ENCODE results near the gene ZNF280A. TPM values are rescaled to one million over a fixed set of nuclear protein-coding genes. Genes with fewer than 3 reads are reported as not detected.

Gene ZNF280A
- total and polyA plus RNA-seq, 9 donors: 0.10 to 0.17 TPM; not detected in 7

DNA sequence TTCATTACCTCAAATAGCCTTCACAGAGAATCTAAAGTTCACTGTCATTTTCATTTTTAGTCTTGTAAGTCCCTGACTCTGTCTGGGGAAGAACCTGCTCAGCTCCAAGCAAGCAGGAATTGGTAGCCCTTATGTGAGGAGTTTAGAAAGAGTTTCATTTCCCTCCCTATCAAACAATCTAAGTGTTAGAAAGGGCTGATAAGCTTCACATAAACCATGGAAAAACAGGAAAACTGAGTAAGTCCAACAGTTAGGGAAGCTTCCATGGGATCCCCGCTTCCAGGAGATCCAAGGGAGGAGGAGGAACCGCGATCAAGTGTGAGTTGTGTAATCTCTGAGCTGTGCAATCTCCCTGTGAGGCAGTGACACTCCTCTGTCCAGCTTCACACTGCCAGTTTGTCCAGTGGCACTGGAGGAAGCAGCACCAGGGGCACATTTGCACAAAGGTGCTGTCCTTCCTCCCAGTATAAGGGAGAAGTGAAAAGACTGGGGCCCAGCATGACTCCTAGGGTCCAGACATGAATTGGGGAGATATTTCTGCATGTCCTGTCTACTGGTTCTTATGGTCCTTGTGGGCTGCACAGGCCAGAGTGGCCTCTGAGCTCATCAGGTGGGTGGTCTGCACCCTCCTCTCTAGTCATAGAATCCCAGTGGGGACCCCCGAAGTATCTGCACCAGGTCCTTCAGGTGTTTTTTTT is 34.7 kb upstream of the ZNF280A start:
- H3K27me3 ChIP-seq: no peaks in the 10 kb centered on the region
- no peaks in the 10 kb centered on the region for H3K36me3 ChIP-seq
- no peak for DNase-seq
- intact Hi-C loops (cut with DNase I): no loop called here
- H3K4me3 ChIP-seq: no peak overlapping the region
- H3K9me3 ChIP-seq: no peaks in the 10 kb centered on the region
- no peaks in the 10 kb centered on the region for H3K4me1 ChIP-seq (ENCODE audit: insufficient read depth)
- TF ChIP-seq EP300 (IDR thresholded peaks at IDR 0.05) (no peak), POLR2A (IDR thresholded peaks at IDR 0.05) (no peak)
- TF ChIP-seq, protein P1, sequence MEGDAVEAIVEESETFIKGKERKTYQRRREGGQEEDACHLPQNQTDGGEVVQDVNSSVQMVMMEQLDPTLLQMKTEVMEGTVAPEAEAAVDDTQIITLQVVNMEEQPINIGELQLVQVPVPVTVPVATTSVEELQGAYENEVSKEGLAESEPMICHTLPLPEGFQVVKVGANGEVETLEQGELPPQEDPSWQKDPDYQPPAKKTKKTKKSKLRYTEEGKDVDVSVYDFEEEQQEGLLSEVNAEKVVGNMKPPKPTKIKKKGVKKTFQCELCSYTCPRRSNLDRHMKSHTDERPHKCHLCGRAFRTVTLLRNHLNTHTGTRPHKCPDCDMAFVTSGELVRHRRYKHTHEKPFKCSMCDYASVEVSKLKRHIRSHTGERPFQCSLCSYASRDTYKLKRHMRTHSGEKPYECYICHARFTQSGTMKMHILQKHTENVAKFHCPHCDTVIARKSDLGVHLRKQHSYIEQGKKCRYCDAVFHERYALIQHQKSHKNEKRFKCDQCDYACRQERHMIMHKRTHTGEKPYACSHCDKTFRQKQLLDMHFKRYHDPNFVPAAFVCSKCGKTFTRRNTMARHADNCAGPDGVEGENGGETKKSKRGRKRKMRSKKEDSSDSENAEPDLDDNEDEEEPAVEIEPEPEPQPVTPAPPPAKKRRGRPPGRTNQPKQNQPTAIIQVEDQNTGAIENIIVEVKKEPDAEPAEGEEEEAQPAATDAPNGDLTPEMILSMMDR (IDR thresholded peaks at IDR 0.05): no peak
- H3K27ac ChIP-seq: no peak overlapping the region
- WGBS, 3 donors: 81 to 88% (median 85%) methylated on average over 4 of the region's 4 CpGs

GRCh38 chr22:22553735-22554586 is 33.9 kb upstream of the ZNF280A start:
- no peaks in the 10 kb centered on the region for H3K36me3 ChIP-seq
- TF ChIP-seq POLR2A (IDR thresholded peaks at IDR 0.05) (no peak), EP300 (IDR thresholded peaks at IDR 0.05) (no peak)
- TF ChIP-seq, protein P1 (IDR thresholded peaks at IDR 0.05): no peak
- H3K27me3 ChIP-seq: no peaks in the 10 kb centered on the region
- DNase-seq: no peak
- H3K27ac ChIP-seq: no peak overlapping the region
- H3K4me1 ChIP-seq (ENCODE audit: insufficient read depth): no peaks in the 10 kb centered on the region
- no peaks in the 10 kb centered on the region for H3K9me3 ChIP-seq
- intact Hi-C loops (cut with DNase I): no loop called here
- WGBS, 3 donors: 47 to 56% (median 53%) methylated on average over 8 of the region's 8 CpGs
- no peak overlapping the region for H3K4me3 ChIP-seq

DNA sequence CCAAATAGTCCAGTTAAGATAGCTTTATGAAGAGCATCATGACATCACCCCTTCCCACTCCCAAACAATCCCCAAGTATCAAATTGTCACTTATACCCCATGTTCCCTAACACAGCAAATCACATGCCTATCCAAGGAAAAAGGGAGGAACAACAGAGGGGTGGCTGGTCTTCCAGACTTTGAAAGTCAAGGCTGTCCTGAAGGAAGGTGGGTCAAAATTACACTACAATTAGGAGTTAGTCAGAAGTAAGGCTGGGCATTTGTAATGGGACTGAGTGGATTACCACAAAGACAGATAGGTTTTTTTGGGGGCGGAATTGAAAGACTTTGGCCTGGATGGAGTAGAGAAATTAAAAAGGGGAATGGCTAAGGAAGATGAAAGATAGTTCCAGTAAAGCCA is 33.1 kb upstream of the ZNF280A start:
- no peak for TF ChIP-seq POLR2A (IDR thresholded peaks at IDR 0.05)
- no peak for TF ChIP-seq EP300 (IDR thresholded peaks at IDR 0.05)
- TF ChIP-seq, protein P1 (IDR thresholded peaks at IDR 0.05): no peak
- 78 to 92% (median 81%) methylated on average over 1 of the region's 1 CpG for WGBS, 3 donors
- Histone ChIP-seq H3K4me3 (no peak overlapping the region), H3K9me3 (no peaks in the 10 kb centered on the region), H3K27ac (no peak overlapping the region), H3K4me1 (ENCODE audit: insufficient read depth) (no peaks in the 10 kb centered on the region), H3K36me3 (no peaks in the 10 kb centered on the region), H3K27me3 (no peaks in the 10 kb centered on the region)
- intact Hi-C loops (cut with DNase I): no loop called here
- DNase-seq: no peak

- Histone ChIP-seq H3K4me3 (no peak overlapping the region), H3K36me3 (no peaks in the 10 kb centered on the region), H3K4me1 (ENCODE audit: insufficient read depth) (no peaks in the 10 kb centered on the region), H3K9me3 (no peaks in the 10 kb centered on the region), H3K27ac (no peak overlapping the region), H3K27me3 (no peaks in the 10 kb centered on the region)
- 59 to 77% (median 64%) methylated on average over 4 of the region's 4 CpGs for WGBS, 3 donors
- intact Hi-C loops (cut with DNase I): no loop called here
- no peak for DNase-seq
- TF ChIP-seq EP300 (IDR thresholded peaks at IDR 0.05): no peak
- TF ChIP-seq, protein P1 (IDR thresholded peaks at IDR 0.05): no peak
- no peak for TF ChIP-seq POLR2A (IDR thresholded peaks at IDR 0.05)
These were observed 32.6 kb upstream of the ZNF280A start for GRCh38 chr22:22552630-22553029.

Data from ovary (tissue), 9 donors.